Neuronal stem cell (in vitro differentiated cells): ENCODE data around the gene SELENOP.

Experiments
- DNase-seq: peaks from one replicate; pipeline ENCODE4 v3.0.0-alpha.2; 2013; ENCODE audit warnings: low spot score
- H2AFZ ChIP-seq: one replicate; pipeline ENCODE4 v1.6.1; 2013; ENCODE audit warnings: mild to moderate bottlenecking, low read length, inconsistent platforms
- H2AK5ac ChIP-seq: 2 replicates; pipeline ENCODE4 v1.6.1; 2013; ENCODE audit warnings: low read depth, mild to moderate bottlenecking, inconsistent platforms, low read length, moderate library complexity, mixed read lengths
- H2BK120ac ChIP-seq: 2 replicates; pipeline ENCODE4 v1.6.1; 2013; ENCODE audit warnings: low read depth, mild to moderate bottlenecking, inconsistent platforms, low read length, moderate library complexity, mixed read lengths
- H2BK12ac ChIP-seq: one replicate; pipeline ENCODE4 v1.6.1; 2013; ENCODE audit warnings: low read length, inconsistent platforms
- H2BK15ac ChIP-seq: 2 replicates; pipeline ENCODE4 v1.6.1; 2013; ENCODE audit warnings: mild to moderate bottlenecking, low read length, inconsistent platforms, mixed read lengths
- H2BK5ac ChIP-seq: one replicate; pipeline ENCODE4 v1.6.1; 2013; ENCODE audit warnings: inconsistent platforms, mild to moderate bottlenecking, low read length, moderate library complexity
- H3K14ac ChIP-seq: one replicate; pipeline ENCODE4 v1.6.1; 2013; ENCODE audit warnings: low read length, inconsistent platforms
- H3K18ac ChIP-seq: 2 replicates; pipeline ENCODE4 v1.6.1; 2013; ENCODE audit warnings: low read length, inconsistent platforms
- H3K23ac ChIP-seq: 2 replicates; pipeline ENCODE4 v1.6.1; 2013; ENCODE audit warnings: low read depth, mild to moderate bottlenecking, mixed read lengths, low read length, inconsistent platforms; ENCODE audit not compliant: poor library complexity
- H3K27ac ChIP-seq: replicated peaks from 3 replicates; pipeline ENCODE4 v1.5.1; 2013; ENCODE audit warnings: low read length, inconsistent platforms
- H3K27me3 ChIP-seq, 3 experiments: 2 replicates each; pipeline ENCODE4 v1.6.1; 2013; ENCODE audit warnings: low read length in 3 of 3, mild to moderate bottlenecking in 2 of 3, inconsistent platforms in 1 of 3, low read depth in 1 of 3, mixed read lengths in 1 of 3, moderate library complexity in 1 of 3; ENCODE audit not compliant: control insufficient read depth in 3 of 3, insufficient read depth in 3 of 3
- H3K36me3 ChIP-seq, 2 donors: replicated peaks in 1 of 2; 2 replicates each; pipeline ENCODE4 v1.6.1; 2013; ENCODE audit warnings: low read length in 2 of 2; ENCODE audit not compliant: control insufficient read depth in 2 of 2, insufficient read depth in 2 of 2
- H3K4ac ChIP-seq: 2 replicates; pipeline ENCODE4 v1.6.1; 2013; ENCODE audit warnings: inconsistent platforms, mild to moderate bottlenecking, low read length, moderate library complexity
- H3K4me1 ChIP-seq, 2 donors: 1 replicate in 1 of 2; 2 replicates in 1 of 2; pipeline ENCODE4 v1.6.1; 2013; ENCODE audit warnings: low read length in 2 of 2, low read depth in 1 of 2; ENCODE audit not compliant: control insufficient read depth in 2 of 2, insufficient read depth in 1 of 2
- H3K4me2 ChIP-seq: one replicate; pipeline ENCODE4 v1.6.1; 2013; ENCODE audit warnings: mild to moderate bottlenecking, low read length, inconsistent platforms; ENCODE audit not compliant: insufficient read depth, poor library complexity, severe bottlenecking
- H3K4me3 ChIP-seq, 2 donors: 2 replicates each; pipeline ENCODE4 v1.5.1; 2013; ENCODE audit warnings: low read length in 2 of 2, mild to moderate bottlenecking in 2 of 2, inconsistent platforms in 1 of 2, moderate library complexity in 1 of 2
- H3K79me1 ChIP-seq: one replicate; pipeline ENCODE4 v1.6.1; 2013; ENCODE audit warnings: low read depth, mild to moderate bottlenecking, inconsistent platforms, low read length, moderate library complexity
- H3K9ac ChIP-seq: one replicate; pipeline ENCODE4 v1.6.1; 2013; ENCODE audit warnings: mild to moderate bottlenecking, low read depth, low read length, inconsistent platforms; ENCODE audit not compliant: poor library complexity
- H3K9me3 ChIP-seq, 2 donors: replicated peaks in 1 of 2; 2 replicates each; pipeline versions ENCODE3 to v1.6.1; 2013; ENCODE audit warnings: low read length in 2 of 2, mild to moderate bottlenecking in 2 of 2, inconsistent platforms in 1 of 2, low read depth in 1 of 2, mixed read lengths in 1 of 2, moderate library complexity in 1 of 2; ENCODE audit not compliant: control insufficient read depth in 2 of 2, insufficient read depth in 1 of 2
- H4K8ac ChIP-seq: one replicate; pipeline ENCODE4 v1.6.1; 2013; ENCODE audit warnings: low read depth, mild to moderate bottlenecking, inconsistent platforms, low read length, moderate library complexity
- H4K91ac ChIP-seq: one replicate; pipeline ENCODE4 v1.6.1; 2013; ENCODE audit warnings: low read length, low read depth, mild to moderate bottlenecking, inconsistent platforms; ENCODE audit not compliant: poor library complexity
- WGBS, 2 donors: extraction: QIAGEN DNeasy Blood & Tissue Kit; methylation state at CpG; one replicate each; pipeline ENCODE4 v1.1.7; 2013; ENCODE audit warnings: missing lambda C conversion rate in 2 of 2, mixed read lengths in 1 of 2; ENCODE audit not compliant: insufficient read length in 2 of 2, insufficient replicate concordance in 1 of 2; ENCODE audit errors: extremely low coverage in 2 of 2; 5-methylcytosine and 5-hydroxymethylcytosine counted together

Gene SELENOP

GRCh38 chr5:42770003-42770402 lies 41.7 kb downstream of the SELENOP start:
- no peak overlapping the region for H3K9ac ChIP-seq
- H2BK120ac ChIP-seq, result no peak overlapping the region
- no peaks in the 10 kb centered on the region for H3K79me1 ChIP-seq
- no peak overlapping the region for H2AFZ ChIP-seq
- no peak overlapping the region for H4K8ac ChIP-seq
- no peaks in the 10 kb centered on the region for H3K4me1 ChIP-seq
- no peak overlapping the region for H3K14ac ChIP-seq
- H3K4me2 ChIP-seq, result no peak overlapping the region
- no peak for DNase-seq
- no peak overlapping the region for H3K4ac ChIP-seq
- H3K23ac ChIP-seq, result no peak overlapping the region
- no peak overlapping the region for H2BK12ac ChIP-seq
- no peaks in the 10 kb centered on the region for H3K36me3 ChIP-seq
- no peaks in the 10 kb centered on the region for H3K27me3 ChIP-seq
- no peaks in the 10 kb centered on the region for H3K9me3 ChIP-seq
- H2BK5ac ChIP-seq, result no peak overlapping the region
- H2AK5ac ChIP-seq, result no peak overlapping the region
- no peak overlapping the region for H3K18ac ChIP-seq
- no peak overlapping the region for H2BK15ac ChIP-seq
- no peak overlapping the region for H3K27ac ChIP-seq
- no peak overlapping the region for H4K91ac ChIP-seq
- H3K4me3 ChIP-seq, result no peak overlapping the region

GRCh38 chr5:42768106-42768504 lies 43.6 kb downstream of the SELENOP start:
- no peak overlapping the region for H3K14ac ChIP-seq
- no CpG with 5 or more reads among the region's 1 CpG for WGBS, 2 donors
- no peak overlapping the region for H3K4me2 ChIP-seq
- H3K27me3 ChIP-seq, result no peaks in the 10 kb centered on the region
- no peak overlapping the region for H3K4me3 ChIP-seq
- DNase-seq, result no peak
- H3K4ac ChIP-seq, result no peak overlapping the region
- H2BK12ac ChIP-seq, result no peak overlapping the region
- no peak overlapping the region for H3K23ac ChIP-seq
- no peak overlapping the region for H2BK120ac ChIP-seq
- H2BK15ac ChIP-seq, result no peak overlapping the region
- no peak overlapping the region for H3K9ac ChIP-seq
- no peak overlapping the region for H2BK5ac ChIP-seq
- no peaks in the 10 kb centered on the region for H3K4me1 ChIP-seq
- H2AK5ac ChIP-seq, result no peak overlapping the region
- H3K18ac ChIP-seq, result no peak overlapping the region
- H4K8ac ChIP-seq, result no peak overlapping the region
- no peaks in the 10 kb centered on the region for H3K79me1 ChIP-seq
- H3K9me3 ChIP-seq, result no peaks in the 10 kb centered on the region
- H4K91ac ChIP-seq, result no peak overlapping the region
- H2AFZ ChIP-seq, result no peak overlapping the region
- no peaks in the 10 kb centered on the region for H3K36me3 ChIP-seq
- H3K27ac ChIP-seq, result no peak overlapping the region

- Histone ChIP-seq H2AK5ac (no peak overlapping the region), H2BK5ac (no peak overlapping the region), H3K14ac (no peak overlapping the region), H3K4me2 (no peak overlapping the region), H3K9ac (no peak overlapping the region), H2BK12ac (no peak overlapping the region), H2BK120ac (no peak overlapping the region), H3K79me1 (no peaks in the 10 kb centered on the region), H2AFZ (no peak overlapping the region), H3K18ac (no peak overlapping the region), H3K36me3 (no peaks in the 10 kb centered on the region), H3K4ac (no peak overlapping the region), H3K9me3 (no peaks in the 10 kb centered on the region), H2BK15ac (no peak overlapping the region), H3K4me1 (no peaks in the 10 kb centered on the region), H3K23ac (no peak overlapping the region), H3K27me3 (no peaks in the 10 kb centered on the region), H3K27ac (no peak overlapping the region), H4K91ac (no peak overlapping the region), H4K8ac (no peak overlapping the region), H3K4me3 (no peak overlapping the region)
- DNase-seq, result no peak
- no CpG with 5 or more reads among the region's 3 CpGs for WGBS, 2 donors
Observed at GRCh38 chr5:42767491-42768105, 44.1 kb downstream of the SELENOP start.

- no peak overlapping the region for H3K9ac ChIP-seq
- DNase-seq, result no peak
- no CpG with 5 or more reads among the region's 1 CpG for WGBS, 2 donors
- no peak overlapping the region for H2BK5ac ChIP-seq
- no peaks in the 10 kb centered on the region for H3K9me3 ChIP-seq
- H3K23ac ChIP-seq, result no peak overlapping the region
- no peaks in the 10 kb centered on the region for H3K36me3 ChIP-seq
- no peak overlapping the region for H3K18ac ChIP-seq
- no peak overlapping the region for H3K27ac ChIP-seq
- H4K8ac ChIP-seq, result no peak overlapping the region
- H3K4me2 ChIP-seq, result no peak overlapping the region
- no peak overlapping the region for H3K14ac ChIP-seq
- peaks cover 0 to 4% of the 10 kb centered on the region in 2 donors for H3K4me1 ChIP-seq
- no peak overlapping the region for H2AFZ ChIP-seq
- H2AK5ac ChIP-seq, result no peak overlapping the region
- no peak overlapping the region for H4K91ac ChIP-seq
- H3K4me3 ChIP-seq, result no peak overlapping the region
- H3K79me1 ChIP-seq, result no peaks in the 10 kb centered on the region
- no peak overlapping the region for H2BK120ac ChIP-seq
- H2BK15ac ChIP-seq, result no peak overlapping the region
- H2BK12ac ChIP-seq, result no peak overlapping the region
- H3K27me3 ChIP-seq, result no peaks in the 10 kb centered on the region
- H3K4ac ChIP-seq, result no peak overlapping the region
Observed at GRCh38 chr5:42761791-42762190, 49.9 kb downstream of the SELENOP start.
